GM06990 (cell line): ENCODE results near the gene NKX2-2.

Experiments used
- DNase-seq: peaks from one replicate; pipeline ENCODE4 v3.0.0-alpha.2; 2011; ENCODE audit not compliant: insufficient read length; ENCODE audit errors: extremely low read depth
- H3K27me3 ChIP-seq: replicated peaks from 2 replicates; pipeline ENCODE4 v1.6.0; 2011; ENCODE audit warnings: low read length; ENCODE audit not compliant: control insufficient read depth, insufficient read depth
- H3K36me3 ChIP-seq: 2 replicates; pipeline ENCODE4 v1.5.1; 2011; ENCODE audit warnings: low read length; ENCODE audit not compliant: control insufficient read depth, insufficient read depth
- H3K4me3 ChIP-seq: replicated peaks from 2 replicates; pipeline ENCODE4 v1.5.1; 2011; ENCODE audit warnings: low read depth, mild to moderate bottlenecking, control low read depth, low read length
- CTCF ChIP-seq: IDR thresholded peaks from 2 replicates; pipeline ENCODE4 v1.5.1; 2011; ENCODE audit warnings: low read length, control low read depth, mild to moderate bottlenecking, inconsistent platforms; ENCODE audit not compliant: insufficient read depth, poor library complexity, severe bottlenecking

The NKX2-2 gene

GRCh38 chr20:21509079-21509596 lies 4.7 kb downstream of the NKX2-2 start:
- no peak for DNase-seq
- H3K27me3 ChIP-seq = no peaks in the 10 kb centered on the region; the same call in none of the 2 replicates
- no peak for TF ChIP-seq CTCF
- H3K36me3 ChIP-seq = no peaks in the 10 kb centered on the region
- no peak overlapping the region for H3K4me3 ChIP-seq

GRCh38 chr20:21508230-21509078 lies 5.4 kb downstream of the NKX2-2 start:
- H3K36me3 ChIP-seq = no peaks in the 10 kb centered on the region
- no peak overlapping the region for H3K4me3 ChIP-seq
- TF ChIP-seq CTCF = no peak
- no peaks in the 10 kb centered on the region; the same call in none of the 2 replicates for H3K27me3 ChIP-seq
- DNase-seq = no peak

GRCh38 chr20:21507400-21508229 lies 6.2 kb downstream of the NKX2-2 start:
- H3K27me3 ChIP-seq = no peaks in the 10 kb centered on the region; the same call in none of the 2 replicates
- H3K4me3 ChIP-seq = no peak overlapping the region
- no peak for TF ChIP-seq CTCF
- DNase-seq = no peak
- no peaks in the 10 kb centered on the region for H3K36me3 ChIP-seq

GRCh38 chr20:21505810-21506530 lies 7.9 kb downstream of the NKX2-2 start:
- H3K4me3 ChIP-seq = peak overlapping the region; percentile 57
- H3K27me3 ChIP-seq = no peaks in the 10 kb centered on the region; the same call in none of the 2 replicates
- no peaks in the 10 kb centered on the region for H3K36me3 ChIP-seq
- peak; percentile 33 for TF ChIP-seq CTCF
- DNase-seq = no peak

DNA sequence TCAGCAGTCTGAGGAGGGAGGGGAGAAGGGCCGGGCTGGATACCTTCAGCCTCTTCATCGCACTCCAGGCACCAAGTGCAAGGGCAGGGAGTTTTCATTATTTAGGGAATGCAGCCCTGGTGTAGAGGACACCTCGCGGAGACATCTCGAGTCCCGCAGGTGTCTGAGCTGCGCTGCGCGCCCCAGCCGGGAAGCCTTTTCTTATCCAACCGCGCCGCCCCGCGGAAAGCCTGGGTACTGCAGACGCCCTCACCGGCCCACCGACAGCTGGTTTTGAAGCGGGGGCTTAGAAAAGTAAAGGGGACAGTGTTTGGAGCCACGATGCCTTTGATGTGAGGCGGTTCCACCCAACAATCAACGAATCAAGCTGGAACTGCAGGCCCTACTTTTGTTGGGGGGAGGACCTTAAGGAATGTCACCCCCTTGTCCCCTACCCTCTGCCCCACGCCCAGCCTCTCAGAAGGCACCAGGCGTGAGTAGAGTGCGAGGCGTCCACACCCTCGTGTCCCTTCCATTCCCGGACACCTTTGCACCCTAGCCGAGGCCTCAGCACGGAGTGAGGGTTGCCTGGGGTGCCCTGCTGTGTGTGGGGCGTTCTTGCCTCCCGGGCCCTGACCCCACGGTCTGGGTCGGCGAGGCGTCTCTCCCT lies 8.6 kb downstream of the NKX2-2 start:
- no peaks in the 10 kb centered on the region; the same call in none of the 2 replicates for H3K27me3 ChIP-seq
- peak; percentile 77 for DNase-seq
- peak; percentile 100 for TF ChIP-seq CTCF
- peak overlapping the region; percentile 57 for H3K4me3 ChIP-seq
- no peaks in the 10 kb centered on the region for H3K36me3 ChIP-seq
